GM23338 (cell line): ENCODE data around the gene CCDC81. TPM values are rescaled to one million over a fixed set of nuclear protein-coding genes. Genes with fewer than 3 reads are reported as not detected.
"Not testable (repeated sequence)": the region's sequence is repeated elsewhere in the genome, so short reads cannot be mapped to it uniquely, and the experiment has no call there.

ENCODE experiments used
- ATAC-seq: fragments of 200-7000 bp; cut with Tn5 transposase; 3 replicates; pipeline ENCODE4 v1.9.1; 2020
- DNase-seq: peaks from one replicate; pipeline ENCODE4 v3.0.0-alpha.2; 2015; ENCODE audit warnings: low spot score
- H2AFZ ChIP-seq: fragments of 200-600 bp; sonication (generic); 2 replicates; pipeline ENCODE4 v1.8.0; 2016; ENCODE audit warnings: antibody characterized with exemption, mild to moderate bottlenecking, moderate library complexity
- H3F3A ChIP-seq: fragments of 200-600 bp; sonication (generic); replicated peaks from 2 replicates; pipeline ENCODE4 v1.8.0; 2017; ENCODE audit warnings: antibody characterized with exemption, mixed run types, low read depth
- H3K27ac ChIP-seq: fragments of 200-600 bp; sonication (generic); 2 replicates; pipeline ENCODE4 v1.6.1; 2016; ENCODE audit warnings: low read depth
- H3K27me3 ChIP-seq: fragments of 200-600 bp; sonication (generic); 2 replicates; pipeline ENCODE4 v1.8.0; 2016; ENCODE audit warnings: mild to moderate bottlenecking, mixed run types, moderate library complexity; ENCODE audit not compliant: insufficient read depth
- H3K36me3 ChIP-seq: fragments of 200-600 bp; sonication (generic); 2 replicates; pipeline ENCODE4 v1.8.0; 2016; ENCODE audit warnings: mild to moderate bottlenecking; ENCODE audit not compliant: insufficient read depth
- H3K4me1 ChIP-seq: fragments of 200-600 bp; sonication (generic); 2 replicates; pipeline ENCODE4 v1.8.0; 2016; ENCODE audit warnings: mild to moderate bottlenecking, moderate library complexity; ENCODE audit not compliant: insufficient read depth
- H3K4me2 ChIP-seq: fragments of 200-600 bp; sonication (generic); 2 replicates; pipeline ENCODE4 v1.7.1; 2017; ENCODE audit warnings: mixed run types
- H3K4me3 ChIP-seq: fragments of 200-600 bp; sonication (generic); 2 replicates; pipeline ENCODE4 v1.6.1; 2016; ENCODE audit warnings: mixed run types
- H3K79me2 ChIP-seq: fragments of 200-600 bp; sonication (generic); replicated peaks from 2 replicates; pipeline ENCODE4 v1.8.0; 2017; ENCODE audit warnings: mild to moderate bottlenecking; ENCODE audit not compliant: insufficient read depth
- H3K9me2 ChIP-seq: fragments of 200-600 bp; sonication (generic); 2 replicates; pipeline ENCODE4 v1.8.0; 2017; ENCODE audit not compliant: insufficient read depth
- H4K20me1 ChIP-seq: fragments of 200-600 bp; sonication (generic); replicated peaks from 2 replicates; pipeline ENCODE4 v1.8.0; 2017; ENCODE audit warnings: mild to moderate bottlenecking; ENCODE audit not compliant: insufficient read depth
- H3K27ac Mint-ChIP-seq: 2 replicates; pipeline ENCODE4 v1.8.0; 2020; ENCODE audit warnings: inconsistent platforms, mild to moderate bottlenecking, moderate library complexity, mixed read lengths
- H3K27me3 Mint-ChIP-seq: 3 replicates; pipeline ENCODE4 v1.8.0; 2022; ENCODE audit warnings: low read depth, mild to moderate bottlenecking, moderate library complexity, mixed read lengths, inconsistent platforms; ENCODE audit not compliant: insufficient read depth, poor library complexity
- H3K36me3 Mint-ChIP-seq: 3 replicates; pipeline ENCODE4 v1.8.0; 2021; ENCODE audit warnings: low read depth, mild to moderate bottlenecking, inconsistent platforms, moderate library complexity, mixed read lengths
- H3K4me1 Mint-ChIP-seq: 3 replicates; pipeline ENCODE4 v1.8.0; 2020; ENCODE audit warnings: mild to moderate bottlenecking, inconsistent platforms, mixed read lengths
- H3K4me3 Mint-ChIP-seq: 3 replicates; pipeline ENCODE4 v1.8.0; 2021; ENCODE audit warnings: moderate library complexity, mild to moderate bottlenecking, inconsistent platforms, mixed read lengths
- H3K9me3 Mint-ChIP-seq: 3 replicates; pipeline ENCODE4 v1.8.0; 2020; ENCODE audit warnings: moderate library complexity, mild to moderate bottlenecking, inconsistent platforms, mixed read lengths
- polyA plus RNA-seq: library from polyadenylated mRNA; unstranded; fragments of >200 nt; fragmentation: Nextera tagmentation; extraction: Ambion mirVana; gene quantifications from 2 replicates; pipeline ENCODE4 v1.2.1, GENCODE V29; 2016
- total RNA-seq: library from RNA; depleted of rRNA; stranded (reverse); fragments of >200 nt; shearing (Covaris generic); gene quantifications from 2 replicates; pipeline ENCODE4 v1.2.3, GENCODE V29; 2014
- TF ChIP-seq, protein P1 (sequence below), 2 experiments: fragments of 200-600 bp in 1 of 2; sonication (generic) in 1 of 2; conservative IDR thresholded peaks; 2 replicates each; pipeline versions ENCODE4 v1.5.1 to v1.6.1; 2016 to 2017; ENCODE audit warnings: antibody characterized with exemption in 2 of 2, low read depth in 2 of 2, mild to moderate bottlenecking in 2 of 2, moderate library complexity in 1 of 2
- TF ChIP-seq, protein P2 (sequence below): fragments of 250-450 bp; sonication (Bioruptor Pico); IDR thresholded peaks from 2 replicates; pipeline ENCODE4 v1.5.0; 2020; ENCODE audit warnings: mild to moderate bottlenecking, moderate library complexity

The CCDC81 gene
- total and polyA plus RNA-seq, 2 experiments from 2014 or later, result 0.37 to 4.3 TPM

DNA sequence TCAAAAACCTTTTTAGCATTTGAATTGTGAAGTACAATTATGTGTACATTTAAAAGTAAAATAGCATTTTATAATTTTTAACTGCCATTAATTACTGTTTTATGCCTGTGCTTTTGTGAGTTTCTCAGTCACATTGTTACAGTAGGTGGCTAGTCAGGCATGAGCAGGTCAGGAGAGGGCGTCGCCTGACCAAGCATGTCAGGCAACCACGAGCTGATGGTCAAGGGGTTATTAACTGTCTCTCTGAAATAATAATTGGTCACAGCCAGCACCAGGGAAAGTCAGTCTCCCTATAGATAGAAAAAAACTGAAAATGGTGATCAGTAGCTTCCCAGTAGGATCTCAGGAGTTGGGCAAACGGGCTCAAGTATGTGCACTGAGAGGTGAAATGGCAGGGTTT is 19.4 kb upstream of the CCDC81 start (continued):
- TF ChIP-seq, protein P1, sequence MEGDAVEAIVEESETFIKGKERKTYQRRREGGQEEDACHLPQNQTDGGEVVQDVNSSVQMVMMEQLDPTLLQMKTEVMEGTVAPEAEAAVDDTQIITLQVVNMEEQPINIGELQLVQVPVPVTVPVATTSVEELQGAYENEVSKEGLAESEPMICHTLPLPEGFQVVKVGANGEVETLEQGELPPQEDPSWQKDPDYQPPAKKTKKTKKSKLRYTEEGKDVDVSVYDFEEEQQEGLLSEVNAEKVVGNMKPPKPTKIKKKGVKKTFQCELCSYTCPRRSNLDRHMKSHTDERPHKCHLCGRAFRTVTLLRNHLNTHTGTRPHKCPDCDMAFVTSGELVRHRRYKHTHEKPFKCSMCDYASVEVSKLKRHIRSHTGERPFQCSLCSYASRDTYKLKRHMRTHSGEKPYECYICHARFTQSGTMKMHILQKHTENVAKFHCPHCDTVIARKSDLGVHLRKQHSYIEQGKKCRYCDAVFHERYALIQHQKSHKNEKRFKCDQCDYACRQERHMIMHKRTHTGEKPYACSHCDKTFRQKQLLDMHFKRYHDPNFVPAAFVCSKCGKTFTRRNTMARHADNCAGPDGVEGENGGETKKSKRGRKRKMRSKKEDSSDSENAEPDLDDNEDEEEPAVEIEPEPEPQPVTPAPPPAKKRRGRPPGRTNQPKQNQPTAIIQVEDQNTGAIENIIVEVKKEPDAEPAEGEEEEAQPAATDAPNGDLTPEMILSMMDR (conservative IDR thresholded peaks at IDR 0.05; ENCODE audit: low read depth in 2 of 2), result peak in 1 of 2 experiments; percentile 61; a peak in 2 of 4 replicates

DNA sequence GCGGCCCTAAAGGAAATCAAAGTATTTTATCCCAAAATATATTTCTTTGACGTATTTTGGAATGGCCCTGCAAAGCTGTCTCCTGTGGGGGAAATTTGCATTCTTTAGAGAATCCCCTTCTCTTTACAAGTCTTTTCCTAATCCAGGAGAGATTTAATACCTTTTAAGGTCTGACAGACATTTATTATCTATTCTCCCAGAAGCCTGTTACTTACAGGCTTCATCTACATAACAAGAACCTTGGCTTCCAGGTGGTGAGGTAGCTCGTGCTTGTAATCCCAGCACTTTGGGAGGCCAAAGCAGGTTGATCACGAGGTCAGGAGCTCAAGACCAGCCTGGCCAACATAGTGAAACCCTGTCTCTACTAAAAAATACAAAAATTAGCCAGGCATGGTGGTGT is 17.3 kb upstream of the CCDC81 start:
- H3K27ac Mint-ChIP-seq, result peak overlapping the region; percentile 80; the same call in 1 of the 2 replicates
- Histone ChIP-seq H3K4me2 (peak overlapping the region; percentile 41; the same call in 1 of the 2 replicates), H3K27ac (peak overlapping the region; percentile 90), H3K9me2 (peaks cover 10% of the 10 kb centered on the region)
- H3K4me3 Mint-ChIP-seq, H2AFZ ChIP-seq, H3K4me3 ChIP-seq, H3K79me2 ChIP-seq, H3K4me1 ChIP-seq, H3K36me3 Mint-ChIP-seq, H3K27me3 Mint-ChIP-seq, H4K20me1 ChIP-seq, H3K36me3 ChIP-seq, H3F3A ChIP-seq, H3K27me3 ChIP-seq, H3K9me3 Mint-ChIP-seq: not testable (repeated sequence)
- H3K4me1 Mint-ChIP-seq, result peaks cover 35% of the 10 kb centered on the region
- TF ChIP-seq, protein P2, sequence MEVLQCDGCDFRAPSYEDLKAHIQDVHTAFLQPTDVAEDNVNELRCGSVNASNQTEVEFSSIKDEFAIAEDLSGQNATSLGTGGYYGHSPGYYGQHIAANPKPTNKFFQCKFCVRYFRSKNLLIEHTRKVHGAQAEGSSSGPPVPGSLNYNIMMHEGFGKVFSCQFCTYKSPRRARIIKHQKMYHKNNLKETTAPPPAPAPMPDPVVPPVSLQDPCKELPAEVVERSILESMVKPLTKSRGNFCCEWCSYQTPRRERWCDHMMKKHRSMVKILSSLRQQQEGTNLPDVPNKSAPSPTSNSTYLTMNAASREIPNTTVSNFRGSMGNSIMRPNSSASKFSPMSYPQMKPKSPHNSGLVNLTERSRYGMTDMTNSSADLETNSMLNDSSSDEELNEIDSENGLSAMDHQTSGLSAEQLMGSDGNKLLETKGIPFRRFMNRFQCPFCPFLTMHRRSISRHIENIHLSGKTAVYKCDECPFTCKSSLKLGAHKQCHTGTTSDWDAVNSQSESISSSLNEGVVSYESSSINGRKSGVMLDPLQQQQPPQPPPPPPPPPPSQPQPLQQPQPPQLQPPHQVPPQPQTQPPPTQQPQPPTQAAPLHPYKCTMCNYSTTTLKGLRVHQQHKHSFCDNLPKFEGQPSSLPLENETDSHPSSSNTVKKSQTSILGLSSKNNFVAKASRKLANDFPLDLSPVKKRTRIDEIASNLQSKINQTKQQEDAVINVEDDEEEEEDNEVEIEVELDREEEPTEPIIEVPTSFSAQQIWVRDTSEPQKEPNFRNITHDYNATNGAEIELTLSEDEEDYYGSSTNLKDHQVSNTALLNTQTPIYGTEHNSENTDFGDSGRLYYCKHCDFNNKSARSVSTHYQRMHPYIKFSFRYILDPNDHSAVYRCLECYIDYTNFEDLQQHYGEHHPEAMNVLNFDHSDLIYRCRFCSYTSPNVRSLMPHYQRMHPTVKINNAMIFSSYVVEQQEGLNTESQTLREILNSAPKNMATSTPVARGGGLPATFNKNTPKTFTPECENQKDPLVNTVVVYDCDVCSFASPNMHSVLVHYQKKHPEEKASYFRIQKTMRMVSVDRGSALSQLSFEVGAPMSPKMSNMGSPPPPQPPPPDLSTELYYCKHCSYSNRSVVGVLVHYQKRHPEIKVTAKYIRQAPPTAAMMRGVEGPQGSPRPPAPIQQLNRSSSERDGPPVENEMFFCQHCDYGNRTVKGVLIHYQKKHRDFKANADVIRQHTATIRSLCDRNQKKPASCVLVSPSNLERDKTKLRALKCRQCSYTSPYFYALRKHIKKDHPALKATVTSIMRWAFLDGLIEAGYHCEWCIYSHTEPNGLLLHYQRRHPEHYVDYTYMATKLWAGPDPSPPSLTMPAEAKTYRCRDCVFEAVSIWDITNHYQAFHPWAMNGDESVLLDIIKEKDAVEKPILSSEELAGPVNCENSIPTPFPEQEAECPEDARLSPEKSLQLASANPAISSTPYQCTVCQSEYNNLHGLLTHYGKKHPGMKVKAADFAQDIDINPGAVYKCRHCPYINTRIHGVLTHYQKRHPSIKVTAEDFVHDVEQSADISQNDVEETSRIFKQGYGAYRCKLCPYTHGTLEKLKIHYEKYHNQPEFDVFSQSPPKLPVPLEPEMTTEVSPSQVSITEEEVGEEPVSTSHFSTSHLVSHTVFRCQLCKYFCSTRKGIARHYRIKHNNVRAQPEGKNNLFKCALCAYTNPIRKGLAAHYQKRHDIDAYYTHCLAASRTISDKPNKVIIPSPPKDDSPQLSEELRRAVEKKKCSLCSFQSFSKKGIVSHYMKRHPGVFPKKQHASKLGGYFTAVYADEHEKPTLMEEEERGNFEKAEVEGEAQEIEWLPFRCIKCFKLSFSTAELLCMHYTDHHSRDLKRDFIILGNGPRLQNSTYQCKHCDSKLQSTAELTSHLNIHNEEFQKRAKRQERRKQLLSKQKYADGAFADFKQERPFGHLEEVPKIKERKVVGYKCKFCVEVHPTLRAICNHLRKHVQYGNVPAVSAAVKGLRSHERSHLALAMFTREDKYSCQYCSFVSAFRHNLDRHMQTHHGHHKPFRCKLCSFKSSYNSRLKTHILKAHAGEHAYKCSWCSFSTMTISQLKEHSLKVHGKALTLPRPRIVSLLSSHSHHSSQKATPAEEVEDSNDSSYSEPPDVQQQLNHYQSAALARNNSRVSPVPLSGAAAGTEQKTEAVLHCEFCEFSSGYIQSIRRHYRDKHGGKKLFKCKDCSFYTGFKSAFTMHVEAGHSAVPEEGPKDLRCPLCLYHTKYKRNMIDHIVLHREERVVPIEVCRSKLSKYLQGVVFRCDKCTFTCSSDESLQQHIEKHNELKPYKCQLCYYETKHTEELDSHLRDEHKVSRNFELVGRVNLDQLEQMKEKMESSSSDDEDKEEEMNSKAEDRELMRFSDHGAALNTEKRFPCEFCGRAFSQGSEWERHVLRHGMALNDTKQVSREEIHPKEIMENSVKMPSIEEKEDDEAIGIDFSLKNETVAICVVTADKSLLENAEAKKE, result 0 out of 2 replicates have a peak, but pooled peaks have one; percentile 26
- ATAC-seq (peak; percentile 83), DNase-seq (peak; percentile 66)
